Activated CD4-positive, alpha-beta T cell treated with anti-CD3 and anti-CD28 coated beads, Interleukin-2, amount 10 ng/mL, durations not matched to agents 24 days and 14 days (primary cell): ENCODE data around the gene SPON1. TPM values are rescaled to one million over a fixed set of nuclear protein-coding genes. Genes with fewer than 3 reads are reported as not detected.

ENCODE experiments used
- DNase-seq: peaks from one replicate; pipeline ENCODE4 v3.0.0; 2022
- H3K27ac Mint-ChIP-seq: one replicate; pipeline ENCODE4 v1.8.0; 2022; ENCODE audit warnings: mild to moderate bottlenecking, mixed read lengths
- H3K27me3 Mint-ChIP-seq: one replicate; pipeline ENCODE4 v1.8.0; 2022; ENCODE audit warnings: mixed read lengths
- H3K36me3 Mint-ChIP-seq: one replicate; pipeline ENCODE4 v1.8.0; 2022; ENCODE audit warnings: low read depth, mild to moderate bottlenecking, mixed read lengths
- H3K4me1 Mint-ChIP-seq: one replicate; pipeline ENCODE4 v1.8.0; 2021; ENCODE audit warnings: mixed read lengths
- H3K4me3 Mint-ChIP-seq: one replicate; pipeline ENCODE4 v1.8.0; 2022; ENCODE audit warnings: mild to moderate bottlenecking, moderate library complexity, mixed read lengths
- H3K9me3 Mint-ChIP-seq: one replicate; pipeline ENCODE4 v1.8.0; 2021; ENCODE audit warnings: mixed read lengths
- intact Hi-C: fragments of 100-400 bp; cut with micrococcal nuclease; formaldehyde crosslinking; loops from one replicate; pipeline ENCODE4 v1.15.1; 2023
- total RNA-seq: library from RNA; stranded (reverse); gene quantifications from 2 replicates; pipeline ENCODE4 v1.2.3, GENCODE V29; 2022

The SPON1 gene
- total RNA-seq, 1 donor from 2014 or later: 0.42 TPM

- Mint-ChIP-seq H3K27me3 (peaks cover 34% of the 10 kb centered on the region), H3K36me3 (no peaks in the 10 kb centered on the region), H3K4me3 (no peak overlapping the region), H3K27ac (no peak overlapping the region), H3K4me1 (no peaks in the 10 kb centered on the region), H3K9me3 (no peaks in the 10 kb centered on the region)
- DNase-seq: no peak
- intact Hi-C loops: no loop called here
These were observed 7.9 kb upstream of the SPON1 start for GRCh38 chr11:13954591-13954990.

GRCh38 chr11:13955971-13956421, 6.5 kb upstream of the SPON1 start:
- H3K4me1 Mint-ChIP-seq: no peaks in the 10 kb centered on the region
- DNase-seq: peak; percentile 84
- no peaks in the 10 kb centered on the region for H3K36me3 Mint-ChIP-seq
- H3K9me3 Mint-ChIP-seq: no peaks in the 10 kb centered on the region
- H3K27ac Mint-ChIP-seq: no peak overlapping the region
- peaks cover 38% of the 10 kb centered on the region for H3K27me3 Mint-ChIP-seq
- no peak overlapping the region for H3K4me3 Mint-ChIP-seq
- intact Hi-C loops: loop anchor here (1.0 to 5.0 kb wide), 4 partner anchors 183 to 501 kb away; no protein-coding TSS in a partner anchor

- intact Hi-C loops: loop anchor here (1.0 to 5.0 kb wide), 4 partner anchors 184 to 500 kb away; no protein-coding TSS in a partner anchor
- peaks cover under 1% of the 10 kb centered on the region for H3K4me1 Mint-ChIP-seq
- H3K27ac Mint-ChIP-seq: no peak overlapping the region
- DNase-seq: no peak
- H3K36me3 Mint-ChIP-seq: no peaks in the 10 kb centered on the region
- no peaks in the 10 kb centered on the region for H3K9me3 Mint-ChIP-seq
- H3K27me3 Mint-ChIP-seq: peaks cover 39% of the 10 kb centered on the region
- H3K4me3 Mint-ChIP-seq: no peak overlapping the region
These were observed 5.5 kb upstream of the SPON1 start for GRCh38 chr11:13956988-13957387.

- Mint-ChIP-seq H3K4me1 (peaks cover 5% of the 10 kb centered on the region), H3K27ac (no peak overlapping the region), H3K4me3 (no peak overlapping the region), H3K9me3 (no peaks in the 10 kb centered on the region), H3K27me3 (peaks cover 42% of the 10 kb centered on the region), H3K36me3 (no peaks in the 10 kb centered on the region)
- intact Hi-C loops: loop anchor here (5.0 kb wide), 1 partner anchor 498 kb away; no protein-coding TSS in a partner anchor
- no peak for DNase-seq
These were observed 3.7 kb upstream of the SPON1 start for GRCh38 chr11:13958641-13959400.

GRCh38 chr11:13962198-13962561, 343 bp upstream of the SPON1 start:
- H3K4me3 Mint-ChIP-seq: peak overlapping the region; percentile 48
- intact Hi-C loops: no loop called here

GRCh38 chr11:13963169-13963948, 836 bp downstream of the SPON1 start:
- intact Hi-C loops: no loop called here
- Mint-ChIP-seq H3K27me3 (peaks cover 79% of the 10 kb centered on the region), H3K9me3 (no peaks in the 10 kb centered on the region), H3K27ac (no peak overlapping the region), H3K36me3 (no peaks in the 10 kb centered on the region), H3K4me3 (peak overlapping the region; percentile 76), H3K4me1 (peaks cover 8% of the 10 kb centered on the region)
- DNase-seq: peak; percentile 76

More at GRCh38 chr11:13962198-13962561, 343 bp upstream of the SPON1 start:
- no peaks in the 10 kb centered on the region for H3K36me3 Mint-ChIP-seq
- H3K9me3 Mint-ChIP-seq: no peaks in the 10 kb centered on the region
- H3K4me1 Mint-ChIP-seq: peaks cover 8% of the 10 kb centered on the region
- no peak for DNase-seq
- H3K27me3 Mint-ChIP-seq: peaks cover 73% of the 10 kb centered on the region
- no peak overlapping the region for H3K27ac Mint-ChIP-seq

- H3K27ac Mint-ChIP-seq: no peak overlapping the region
- DNase-seq: no peak
- no peaks in the 10 kb centered on the region for H3K36me3 Mint-ChIP-seq
- H3K4me1 Mint-ChIP-seq: peaks cover 9% of the 10 kb centered on the region
- H3K9me3 Mint-ChIP-seq: no peaks in the 10 kb centered on the region
- intact Hi-C loops: loop anchor here (2.0 kb wide), 1 partner anchor 111 kb away; no protein-coding TSS in a partner anchor
- H3K4me3 Mint-ChIP-seq: peak overlapping the region; percentile 76
- peaks cover 71% of the 10 kb centered on the region for H3K27me3 Mint-ChIP-seq
These were observed 1.6 kb downstream of the SPON1 start for GRCh38 chr11:13963949-13964770.

GRCh38 chr11:13964771-13965074, 2.2 kb downstream of the SPON1 start:
- intact Hi-C loops: loop anchor here (2.0 kb wide), 1 partner anchor 110 kb away; no protein-coding TSS in a partner anchor
- Mint-ChIP-seq H3K36me3 (no peaks in the 10 kb centered on the region), H3K27ac (no peak overlapping the region), H3K27me3 (peaks cover 66% of the 10 kb centered on the region), H3K4me3 (no peak overlapping the region), H3K9me3 (no peaks in the 10 kb centered on the region), H3K4me1 (peaks cover 14% of the 10 kb centered on the region)
- no peak for DNase-seq

- H3K27me3 Mint-ChIP-seq: peaks cover 61% of the 10 kb centered on the region
- DNase-seq: no peak
- no peak overlapping the region for H3K27ac Mint-ChIP-seq
- intact Hi-C loops: loop anchor here (2.0 kb wide), 1 partner anchor 109 kb away; no protein-coding TSS in a partner anchor
- H3K4me1 Mint-ChIP-seq: peaks cover 17% of the 10 kb centered on the region
- no peak overlapping the region for H3K4me3 Mint-ChIP-seq
- no peaks in the 10 kb centered on the region for H3K9me3 Mint-ChIP-seq
- H3K36me3 Mint-ChIP-seq: no peaks in the 10 kb centered on the region
These were observed 2.8 kb downstream of the SPON1 start for GRCh38 chr11:13965337-13965736.

- Mint-ChIP-seq H3K4me1 (peaks cover 22% of the 10 kb centered on the region), H3K27ac (no peak overlapping the region), H3K9me3 (no peaks in the 10 kb centered on the region), H3K4me3 (no peak overlapping the region), H3K36me3 (no peaks in the 10 kb centered on the region), H3K27me3 (peaks cover 60% of the 10 kb centered on the region)
- intact Hi-C loops: no loop called here
- no peak for DNase-seq
These were observed 3.5 kb downstream of the SPON1 start for GRCh38 chr11:13966013-13966412.

GRCh38 chr11:13966486-13966885, 4.0 kb downstream of the SPON1 start:
- DNase-seq: no peak
- no peaks in the 10 kb centered on the region for H3K36me3 Mint-ChIP-seq
- H3K27me3 Mint-ChIP-seq: peaks cover 56% of the 10 kb centered on the region
- intact Hi-C loops: no loop called here
- no peak overlapping the region for H3K27ac Mint-ChIP-seq
- no peak overlapping the region for H3K4me3 Mint-ChIP-seq
- peaks cover 23% of the 10 kb centered on the region for H3K4me1 Mint-ChIP-seq
- no peaks in the 10 kb centered on the region for H3K9me3 Mint-ChIP-seq

- intact Hi-C loops: no loop called here
- no peak overlapping the region for H3K4me3 Mint-ChIP-seq
- H3K27ac Mint-ChIP-seq: no peak overlapping the region
- peaks cover 21% of the 10 kb centered on the region for H3K4me1 Mint-ChIP-seq
- no peaks in the 10 kb centered on the region for H3K36me3 Mint-ChIP-seq
- no peaks in the 10 kb centered on the region for H3K9me3 Mint-ChIP-seq
- peaks cover 25% of the 10 kb centered on the region for H3K27me3 Mint-ChIP-seq
- DNase-seq: no peak
These were observed 8.5 kb downstream of the SPON1 start for GRCh38 chr11:13970986-13971385.

GRCh38 chr11:13972043-13972910, 9.8 kb downstream of the SPON1 start:
- Mint-ChIP-seq H3K4me1 (peaks cover 21% of the 10 kb centered on the region), H3K27ac (no peak overlapping the region), H3K4me3 (no peak overlapping the region), H3K27me3 (peaks cover 13% of the 10 kb centered on the region), H3K9me3 (no peaks in the 10 kb centered on the region), H3K36me3 (no peaks in the 10 kb centered on the region)
- DNase-seq: no peak
- intact Hi-C loops: no loop called here
